KMS-11 (cell line): ENCODE measurements around the gene XRCC4.

Source experiments
- H2AFZ ChIP-seq: fragments of 200-600 bp; sonication (generic); 2 replicates; pipeline ENCODE4 v1.6.1; 2016; ENCODE audit warnings: antibody characterized with exemption, mixed run types, low read depth
- H3K27ac ChIP-seq: fragments of 200-600 bp; sonication (generic); 2 replicates; pipeline ENCODE4 v1.6.1; 2016; ENCODE audit warnings: mild to moderate bottlenecking, mixed run types
- H3K27me3 ChIP-seq: fragments of 200-600 bp; sonication (generic); 2 replicates; pipeline ENCODE4 v1.6.1; 2017; ENCODE audit warnings: mild to moderate bottlenecking, low read depth, mixed run types, moderate library complexity; ENCODE audit not compliant: insufficient read depth
- H3K36me3 ChIP-seq: fragments of 200-600 bp; sonication (generic); 2 replicates; pipeline ENCODE4 v1.6.1; 2017; ENCODE audit warnings: mild to moderate bottlenecking, mixed run types; ENCODE audit not compliant: insufficient read depth
- H3K4me1 ChIP-seq: fragments of 200-600 bp; sonication (generic); 2 replicates; pipeline ENCODE4 v1.6.1; 2016; ENCODE audit warnings: mild to moderate bottlenecking, low read depth, mixed run types; ENCODE audit not compliant: poor library complexity, severe bottlenecking
- H3K4me2 ChIP-seq: fragments of 200-600 bp; sonication (generic); 2 replicates; pipeline ENCODE4 v1.7.0; 2016; ENCODE audit warnings: mild to moderate bottlenecking, mixed run types
- H3K4me3 ChIP-seq: fragments of 200-600 bp; sonication (generic); IDR thresholded peaks from 2 replicates; pipeline ENCODE4 v1.6.1; 2017; ENCODE audit warnings: low read depth, low read length, mixed read lengths; ENCODE audit not compliant: insufficient read depth
- H3K79me2 ChIP-seq: fragments of 200-600 bp; sonication (generic); 2 replicates; pipeline ENCODE4 v1.6.1; 2016; ENCODE audit warnings: low read depth, mixed run types; ENCODE audit not compliant: insufficient read depth
- H3K9ac ChIP-seq: fragments of 200-600 bp; sonication (generic); 2 replicates; pipeline ENCODE4 v1.6.1; 2016; ENCODE audit warnings: mild to moderate bottlenecking, mixed run types
- H4K20me1 ChIP-seq: fragments of 200-600 bp; sonication (generic); 2 replicates; pipeline ENCODE4 v1.6.1; 2016; ENCODE audit warnings: mild to moderate bottlenecking, mixed run types; ENCODE audit not compliant: insufficient read depth
- TF ChIP-seq, protein P1 (sequence below): fragments of 200-600 bp; sonication (generic); conservative IDR thresholded peaks from 2 replicates; pipeline ENCODE4 v1.6.1; 2017; ENCODE audit warnings: low read depth, mild to moderate bottlenecking, antibody characterized with exemption, low read length, moderate library complexity, mixed read lengths

Gene XRCC4

DNA sequence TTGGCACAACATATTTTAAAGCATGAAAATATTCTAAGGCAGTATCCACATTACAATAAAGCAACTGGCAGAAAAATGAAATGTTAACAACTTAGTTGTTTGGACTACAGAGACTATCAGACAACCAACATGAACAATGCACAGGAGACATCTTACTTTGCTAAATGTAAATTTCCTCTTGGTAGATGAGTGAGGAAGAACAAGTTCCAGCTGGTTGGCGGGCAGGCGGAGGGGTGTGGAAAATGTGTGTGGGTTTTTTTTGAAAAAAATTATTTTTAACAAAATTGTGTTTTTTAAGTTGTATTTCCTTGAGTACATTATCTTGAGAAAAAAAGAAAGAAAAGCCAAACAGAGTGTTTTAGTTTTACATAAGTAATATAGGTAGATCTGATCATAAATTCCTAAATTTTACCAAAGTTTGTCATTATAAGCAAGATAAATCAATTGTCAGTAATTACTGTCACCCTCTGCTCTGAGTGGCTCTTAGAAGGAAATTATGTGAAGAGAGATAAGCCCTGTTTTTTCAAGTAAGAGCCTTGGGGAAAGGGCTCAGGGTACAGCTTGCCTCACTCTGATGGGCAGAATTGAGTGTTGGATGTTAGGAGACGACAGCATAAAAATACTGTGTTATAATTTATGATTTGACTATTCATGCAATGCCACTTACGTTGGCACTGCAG is 42.7 kb upstream of the XRCC4 start:
- H3K9ac ChIP-seq = no peak overlapping the region
- no peaks in the 10 kb centered on the region for H4K20me1 ChIP-seq
- no peaks in the 10 kb centered on the region for H3K36me3 ChIP-seq
- no peaks in the 10 kb centered on the region for H3K79me2 ChIP-seq
- peaks cover 15% of the 10 kb centered on the region for H3K4me1 ChIP-seq
- H2AFZ ChIP-seq = no peak overlapping the region
- H3K4me3 ChIP-seq = no peak overlapping the region
- TF ChIP-seq, protein P1, sequence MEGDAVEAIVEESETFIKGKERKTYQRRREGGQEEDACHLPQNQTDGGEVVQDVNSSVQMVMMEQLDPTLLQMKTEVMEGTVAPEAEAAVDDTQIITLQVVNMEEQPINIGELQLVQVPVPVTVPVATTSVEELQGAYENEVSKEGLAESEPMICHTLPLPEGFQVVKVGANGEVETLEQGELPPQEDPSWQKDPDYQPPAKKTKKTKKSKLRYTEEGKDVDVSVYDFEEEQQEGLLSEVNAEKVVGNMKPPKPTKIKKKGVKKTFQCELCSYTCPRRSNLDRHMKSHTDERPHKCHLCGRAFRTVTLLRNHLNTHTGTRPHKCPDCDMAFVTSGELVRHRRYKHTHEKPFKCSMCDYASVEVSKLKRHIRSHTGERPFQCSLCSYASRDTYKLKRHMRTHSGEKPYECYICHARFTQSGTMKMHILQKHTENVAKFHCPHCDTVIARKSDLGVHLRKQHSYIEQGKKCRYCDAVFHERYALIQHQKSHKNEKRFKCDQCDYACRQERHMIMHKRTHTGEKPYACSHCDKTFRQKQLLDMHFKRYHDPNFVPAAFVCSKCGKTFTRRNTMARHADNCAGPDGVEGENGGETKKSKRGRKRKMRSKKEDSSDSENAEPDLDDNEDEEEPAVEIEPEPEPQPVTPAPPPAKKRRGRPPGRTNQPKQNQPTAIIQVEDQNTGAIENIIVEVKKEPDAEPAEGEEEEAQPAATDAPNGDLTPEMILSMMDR = no peak
- no peaks in the 10 kb centered on the region for H3K27me3 ChIP-seq
- H3K4me2 ChIP-seq = no peak overlapping the region
- no peak overlapping the region for H3K27ac ChIP-seq

DNA sequence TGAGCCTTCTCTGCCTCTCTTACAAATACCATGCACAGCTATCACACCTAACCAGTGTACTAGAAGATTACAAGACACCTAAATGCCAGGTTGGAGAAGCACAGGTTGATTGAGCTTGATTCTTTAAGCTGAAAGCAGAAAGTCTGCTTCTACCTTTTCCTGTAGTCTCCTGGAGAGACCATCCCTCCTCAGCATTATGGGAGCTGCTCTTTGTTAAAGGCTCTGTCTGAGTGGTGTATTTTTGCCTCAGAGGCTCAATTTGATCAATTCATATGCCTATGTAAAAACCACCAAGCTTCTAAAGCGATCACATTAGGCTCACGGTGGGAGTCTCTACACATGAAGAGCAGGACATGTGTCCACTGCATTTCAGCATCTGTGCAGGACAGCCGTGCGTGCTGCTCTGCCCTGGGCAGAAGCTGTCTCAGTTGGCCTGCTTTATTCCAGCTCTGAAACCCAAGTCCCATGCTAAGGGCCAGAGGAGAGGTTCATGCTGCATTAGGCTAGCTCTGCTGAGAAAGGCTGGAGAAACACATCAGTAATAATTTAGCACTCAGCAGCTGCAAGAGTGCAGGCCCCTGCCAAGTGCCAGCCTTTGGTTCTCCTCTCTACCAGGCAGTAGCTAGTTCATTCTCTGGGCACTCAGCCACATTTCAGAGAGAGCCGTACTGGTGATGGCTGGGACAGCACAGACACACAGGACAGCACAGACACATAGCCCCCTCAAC is 41.8 kb upstream of the XRCC4 start:
- no peak overlapping the region for H3K27ac ChIP-seq
- H2AFZ ChIP-seq = no peak overlapping the region

DNA sequence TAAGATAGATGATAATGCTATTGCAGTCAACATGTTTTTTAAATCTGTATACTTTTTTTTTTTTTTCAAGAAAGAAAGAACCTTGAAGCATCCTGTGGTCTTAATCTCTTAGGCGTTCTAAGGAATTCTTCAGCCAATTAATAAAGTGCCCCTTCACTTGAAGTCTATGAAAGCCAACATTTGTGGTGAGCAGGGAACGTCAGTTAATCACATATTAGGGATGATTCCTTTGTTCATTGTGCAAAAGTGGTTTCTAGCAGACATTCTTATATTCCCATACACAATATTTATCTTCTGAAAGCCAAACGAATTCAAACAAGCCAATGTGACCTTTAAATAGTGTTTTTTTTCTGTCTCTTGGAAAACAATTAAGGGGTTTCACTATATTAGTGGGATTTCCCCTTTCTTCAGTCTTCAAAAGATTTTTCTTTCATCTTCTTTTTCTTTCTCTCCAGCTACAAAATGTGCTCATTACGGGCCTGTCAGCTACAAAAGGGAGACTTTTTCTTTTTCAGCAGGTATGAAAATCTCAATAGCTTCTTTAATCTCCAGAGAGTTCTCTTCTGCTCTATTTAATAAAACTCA is 40.3 kb upstream of the XRCC4 start:
- Histone ChIP-seq H3K4me2 (peak overlapping the region; percentile 29; the same call in 1 of the 2 replicates), H3K4me3 (no peak overlapping the region), H4K20me1 (no peaks in the 10 kb centered on the region), H3K4me1 (peaks cover 15% of the 10 kb centered on the region), H3K27me3 (no peaks in the 10 kb centered on the region), H3K9ac (no peak overlapping the region), H3K27ac (no peak overlapping the region), H3K36me3 (no peaks in the 10 kb centered on the region), H3K79me2 (no peaks in the 10 kb centered on the region), H2AFZ (no peak overlapping the region)
- TF ChIP-seq, protein P1 = no peak

More for the DNA sequence above, 41.8 kb upstream of the XRCC4 start:
- H3K9ac ChIP-seq = no peak overlapping the region
- no peak overlapping the region for H3K4me3 ChIP-seq
- H3K79me2 ChIP-seq = no peaks in the 10 kb centered on the region
- no peaks in the 10 kb centered on the region for H3K36me3 ChIP-seq
- no peaks in the 10 kb centered on the region for H4K20me1 ChIP-seq
- TF ChIP-seq, protein P1 = no peak
- no peaks in the 10 kb centered on the region for H3K27me3 ChIP-seq
- peaks cover 15% of the 10 kb centered on the region for H3K4me1 ChIP-seq
- H3K4me2 ChIP-seq = no peak overlapping the region

DNA sequence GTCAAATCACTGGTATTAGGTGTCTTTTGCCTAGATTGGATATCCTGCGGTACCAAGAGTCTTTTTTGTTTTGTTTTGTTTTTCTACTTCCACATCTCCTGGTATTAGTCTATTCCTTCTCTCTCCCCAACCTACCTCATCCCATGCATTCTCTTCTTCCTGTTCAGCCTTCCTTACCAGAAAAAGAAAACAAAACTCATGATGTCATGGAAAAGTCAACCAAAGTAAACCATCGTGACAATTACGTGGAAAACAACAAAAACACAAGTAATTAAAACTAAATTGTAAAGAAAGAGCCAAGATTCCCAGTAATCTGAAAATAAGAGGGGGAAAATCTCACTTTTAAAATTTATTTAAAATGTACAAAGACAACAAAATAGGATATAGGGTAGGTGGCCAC is 38.4 kb upstream of the XRCC4 start:
- TF ChIP-seq, protein P1 = no peak
- H3K27me3 ChIP-seq = no peaks in the 10 kb centered on the region
- no peak overlapping the region for H3K4me2 ChIP-seq
- H3K36me3 ChIP-seq = no peaks in the 10 kb centered on the region
- no peak overlapping the region for H3K9ac ChIP-seq
- no peak overlapping the region for H2AFZ ChIP-seq
- H3K27ac ChIP-seq = no peak overlapping the region
- H3K4me1 ChIP-seq = peaks cover 15% of the 10 kb centered on the region
- H3K4me3 ChIP-seq = no peak overlapping the region
- no peaks in the 10 kb centered on the region for H4K20me1 ChIP-seq
- H3K79me2 ChIP-seq = no peaks in the 10 kb centered on the region
